Psoas muscle (tissue), 8 donors: ENCODE measurements around the gene SNRNP27. TPM values are rescaled to one million over a fixed set of nuclear protein-coding genes. Genes with fewer than 3 reads are reported as not detected.

ENCODE experiments used
- ATAC-seq, 4 donors: fragments of 200-7000 bp; cut with Tn5 transposase; one replicate each; pipeline ENCODE4 v1.9.1; 2020; ENCODE audit warnings: moderate library complexity in 3 of 4, mild to moderate bottlenecking in 2 of 4
- DNase-seq, 2 donors: peaks; one replicate each; pipeline ENCODE4 v3.0.0-alpha.2; 2020
- H3K27ac ChIP-seq: fragments of 200-600 bp; one replicate; pipeline ENCODE4 v1.8.0; 2022
- H3K27me3 ChIP-seq, 3 donors: fragments of 200-600 bp in 1 of 3; one replicate each; pipeline versions ENCODE4 v1.6.1 to v1.8.0; 2013 to 2022; ENCODE audit warnings: low read length in 2 of 3, mild to moderate bottlenecking in 2 of 3, moderate library complexity in 1 of 3; ENCODE audit not compliant: insufficient read depth in 3 of 3
- H3K36me3 ChIP-seq, 2 donors: fragments of 200-600 bp in 1 of 2; one replicate each; pipeline versions ENCODE4 v1.6.1 to v1.8.0; 2013 to 2022; ENCODE audit warnings: low read depth in 1 of 2, mild to moderate bottlenecking in 1 of 2, moderate library complexity in 1 of 2; ENCODE audit not compliant: insufficient read depth in 1 of 2
- H3K4me1 ChIP-seq: fragments of 200-600 bp; one replicate; pipeline ENCODE4 v1.8.0; 2022
- H3K4me3 ChIP-seq: fragments of 200-600 bp; one replicate; pipeline ENCODE4 v1.8.0; 2022; ENCODE audit warnings: mild to moderate bottlenecking
- H3K9me3 ChIP-seq: fragments of 200-600 bp; one replicate; pipeline ENCODE4 v1.8.0; 2022
- CTCF ChIP-seq: fragments of 200-600 bp; IDR thresholded peaks from one replicate; pipeline ENCODE4 v1.8.0; 2022; ENCODE audit warnings: antibody characterized with exemption
- WGBS, 3 donors: extraction: QIAGEN DNeasy Blood & Tissue Kit; methylation state at CpG; one replicate each; pipeline versions ENCODE4 v1.1.6 to v1.1.7; 2013; 5-methylcytosine and 5-hydroxymethylcytosine counted together
- intact Hi-C, 2 donors: fragments of 100-400 bp; cut with DNase I; formaldehyde crosslinking; loops; one replicate each; pipeline versions ENCODE4 v1.11.0 to v1.14.2; 2022
- polyA plus RNA-seq, 3 donors: library from polyadenylated mRNA; stranded (reverse); fragments of 200-250 nt; gene quantifications; one replicate each; pipeline ENCODE4 v1.2.3, GENCODE V29; 2013
- total RNA-seq, 4 donors: library from RNA; stranded (reverse); fragmentation: NEBNext Ultra II Directional in 2 of 4; extraction: Animal tissue kit (Norgen Biotek cat#: 25700) in 2 of 4; gene quantifications; one replicate each; pipeline versions ENCODE4 v1.2.1 to v1.2.4, GENCODE V29; 2021 to 2023
- donor health status: healthy with polysubstance abuse.
- donor health status: DM: no; HTN: no; CAD: no; lungs with moderate emphysema.
- donor health status: Bipolar disorder and iron deficiency.
- donor health status: healthy.
- donor health status: DM: yes; HTN: yes; CAD: no.
- donor health status: DM: no; HTN: no; CAD: no.
- donor health status: DM: no; HTN: no; CAD: no.
- donor health status: DM: yes; HTN: yes; CAD: no.

SNRNP27 gene
- total and polyA plus RNA-seq, 7 donors, result 75.9 to 215 (median 83.3) TPM

- no peaks in the 10 kb centered on the region for H3K27me3 ChIP-seq
- peaks cover 11 to 92% of the 10 kb centered on the region in 2 donors for H3K36me3 ChIP-seq
- WGBS, 3 donors, result 80 to 82% (median 80%) methylated on average over 11 of the region's 11 CpGs
- no peak overlapping the region for H3K27ac ChIP-seq
- ATAC-seq, result no peak
- no peak for TF ChIP-seq CTCF
- no peak for DNase-seq
- no peak overlapping the region for H3K4me3 ChIP-seq
- peaks cover 14% of the 10 kb centered on the region for H3K4me1 ChIP-seq
- intact Hi-C loops, result no loop called here
- H3K9me3 ChIP-seq, result no peaks in the 10 kb centered on the region
These were observed 43.1 kb downstream of the SNRNP27 start for GRCh38 chr2:69936906-69937305.

GRCh38 chr2:69937968-69938367 is 44.2 kb downstream of the SNRNP27 start:
- H3K27me3 ChIP-seq, result no peaks in the 10 kb centered on the region
- 93 to 96% (median 95%) methylated on average over 14 of the region's 14 CpGs for WGBS, 3 donors
- no peak for TF ChIP-seq CTCF
- no peak overlapping the region for H3K4me3 ChIP-seq
- intact Hi-C loops, result no loop called here
- no peak overlapping the region for H3K27ac ChIP-seq
- H3K36me3 ChIP-seq, result peaks cover 11 to 98% of the 10 kb centered on the region in 2 donors
- peaks cover 5% of the 10 kb centered on the region for H3K4me1 ChIP-seq
- no peak for ATAC-seq
- no peak for DNase-seq
- H3K9me3 ChIP-seq, result no peaks in the 10 kb centered on the region

- H3K36me3 ChIP-seq, result peaks cover 11 to 90% of the 10 kb centered on the region in 2 donors
- WGBS, 3 donors, result 78 to 79% (median 79%) methylated on average over 14 of the region's 14 CpGs
- TF ChIP-seq CTCF, result no peak
These were observed 46.0 kb downstream of the SNRNP27 start for GRCh38 chr2:69939722-69940121.

GRCh38 chr2:69940691-69941090 is 46.9 kb downstream of the SNRNP27 start:
- no peaks in the 10 kb centered on the region for H3K4me1 ChIP-seq
- H3K36me3 ChIP-seq, result peaks cover 5 to 81% of the 10 kb centered on the region in 2 donors
- WGBS, 3 donors, result 91 to 95% (median 91%) methylated on average over 8 of the region's 8 CpGs
- no peak overlapping the region for H3K4me3 ChIP-seq
- TF ChIP-seq CTCF, result no peak
- DNase-seq (no peak), ATAC-seq (no peak)
- no peaks in the 10 kb centered on the region for H3K27me3 ChIP-seq
- no peaks in the 10 kb centered on the region for H3K9me3 ChIP-seq
- H3K27ac ChIP-seq, result no peak overlapping the region
- intact Hi-C loops, result no loop called here

More at GRCh38 chr2:69939722-69940121, 46.0 kb downstream of the SNRNP27 start:
- intact Hi-C loops, result no loop called here
- ATAC-seq (no peak), DNase-seq (no peak)
- H3K4me3 ChIP-seq, result no peak overlapping the region
- H3K27ac ChIP-seq, result no peak overlapping the region
- no peaks in the 10 kb centered on the region for H3K4me1 ChIP-seq
- no peaks in the 10 kb centered on the region for H3K27me3 ChIP-seq
- H3K9me3 ChIP-seq, result no peaks in the 10 kb centered on the region
